Fibroblast of gingiva (primary cell): ENCODE results near the gene ANXA7.
"Not testable (repeated sequence)": the region's sequence is repeated elsewhere in the genome, so short reads cannot be mapped to it uniquely, and the experiment has no call there.

Source experiments
- DNase-seq: peaks from one replicate; pipeline ENCODE4 v3.0.0-alpha.2; 2011; ENCODE audit warnings: low read depth

ANXA7 gene

GRCh38 chr10:73338801-73339368 lies 75.0 kb downstream of the ANXA7 start:
- DNase-seq = no peak

- no peak for DNase-seq
These were observed 80.7 kb downstream of the ANXA7 start for GRCh38 chr10:73333202-73333601.

- DNase-seq = no peak
These were observed 81.5 kb downstream of the ANXA7 start for GRCh38 chr10:73332379-73332778.

GRCh38 chr10:73328523-73328922 lies 85.3 kb downstream of the ANXA7 start:
- not testable (repeated sequence) for DNase-seq

GRCh38 chr10:73325290-73325689 lies 88.6 kb downstream of the ANXA7 start:
- DNase-seq = not testable (repeated sequence)
